ENCODE results near the gene HCN3.
"Not testable (repeated sequence)": the region's sequence is repeated elsewhere in the genome, so short reads cannot be mapped to it uniquely, and the experiment has no call there.

Gene HCN3

DNA sequence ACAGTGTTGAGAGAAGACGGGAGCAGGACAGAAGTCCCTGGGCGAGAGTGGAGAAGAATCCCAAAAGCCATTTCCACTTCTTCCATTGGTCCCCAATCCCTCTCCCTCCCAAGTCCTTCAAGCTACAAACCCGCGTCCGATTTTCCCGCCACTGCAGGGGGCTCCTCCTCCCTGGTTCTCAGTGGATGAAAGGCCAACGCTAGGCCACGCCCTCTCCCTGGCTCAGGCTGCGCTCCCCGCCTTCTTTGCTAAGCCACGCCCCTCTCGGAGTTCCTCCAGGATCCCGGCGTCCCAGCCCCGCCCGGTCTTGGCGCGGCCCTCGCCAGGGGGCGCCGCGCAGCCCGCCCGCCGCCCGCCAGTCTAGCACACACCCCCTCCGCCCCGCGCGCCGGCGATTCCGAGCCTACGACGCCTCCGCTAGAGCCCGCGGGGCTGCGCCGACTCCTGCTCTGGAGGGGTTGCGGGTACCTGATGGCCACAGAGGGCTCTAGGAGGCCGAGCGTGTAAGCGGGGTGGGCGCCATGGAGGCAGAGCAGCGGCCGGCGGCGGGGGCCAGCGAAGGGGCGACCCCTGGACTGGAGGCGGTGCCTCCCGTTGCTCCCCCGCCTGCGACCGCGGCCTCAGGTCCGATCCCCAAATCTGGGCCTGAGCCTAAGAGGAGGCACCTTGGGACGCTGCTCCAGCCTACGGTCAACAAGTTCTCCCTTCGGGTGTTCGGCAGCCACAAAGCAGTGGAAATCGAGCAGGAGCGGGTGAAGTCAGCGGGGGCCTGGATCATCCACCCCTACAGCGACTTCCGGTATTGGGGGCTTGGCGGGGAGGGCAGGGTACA lies at the start of gene HCN3:
TSS of gene HCN3 (plus strand) at position 394 of the 832 bp plus-strand sequence. CDS start at position 522, 128 bp downstream.
- H3K9me3 ChIP-seq (ENCODE audit: control insufficient read depth, low read length): no peaks in the 10 kb centered on the region
- no peaks in the 10 kb centered on the region for H3K27me3 ChIP-seq (replicated peaks; ENCODE audit: control insufficient read depth, insufficient read depth, low read length)
- peak within 1 kb of the TSS; percentile 84 for H3K9ac ChIP-seq (ENCODE audit: low read length)

DNA sequence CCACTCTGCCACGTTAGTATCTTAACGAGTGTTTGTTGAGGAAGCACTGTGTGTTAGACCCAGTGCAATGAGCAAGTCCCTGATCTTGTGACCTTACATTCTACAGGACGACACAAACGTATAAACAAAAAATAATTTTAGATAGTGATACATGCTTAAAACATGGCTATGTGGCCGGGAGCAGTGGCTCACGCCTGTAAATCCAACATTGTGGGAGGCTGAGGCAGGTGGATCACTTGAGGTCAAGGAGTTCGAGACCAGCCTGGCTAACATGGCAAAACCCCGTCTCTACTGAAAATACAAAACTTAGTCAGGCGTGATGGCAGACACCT lies 49.2 kb upstream of the HCN3 start:
- H3K4me3 ChIP-seq (ENCODE audit: low read length): peak overlapping the region; percentile 92
- no peak for DNase-seq (ENCODE audit: low read depth)

More for the DNA sequence above, at the start of gene HCN3:
- Histone ChIP-seq H3K4me1 (ENCODE audit: control insufficient read depth, insufficient read depth, low read length) (peaks cover 11% of the 10 kb centered on the region), H3K36me3 (ENCODE audit: control insufficient read depth, insufficient read depth, low read length, severe bottlenecking) (no peaks in the 10 kb centered on the region), H3K4me3 (ENCODE audit: low read length) (peak within 1 kb of the TSS; percentile 84)
- peak; percentile 99 for DNase-seq (ENCODE audit: low read depth)

DNA sequence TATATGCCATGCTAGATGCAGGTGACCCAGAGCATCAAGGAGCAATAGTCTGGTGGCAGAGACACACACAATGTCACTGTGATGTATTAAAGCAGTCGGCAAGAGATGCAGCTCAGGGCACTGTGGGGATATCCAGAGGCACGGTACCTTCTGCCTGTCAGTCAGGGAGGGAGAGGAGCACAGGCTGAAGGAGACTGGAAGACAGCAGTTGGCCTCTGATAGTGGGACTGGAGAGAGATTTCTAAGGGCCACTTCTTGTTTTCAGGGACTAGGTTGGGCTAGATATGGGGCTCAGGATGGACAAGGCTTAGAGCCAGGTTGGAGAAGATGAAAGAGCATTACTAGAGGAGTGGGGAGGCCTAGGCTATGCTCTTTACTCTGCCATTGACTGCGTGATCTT lies 46.0 kb upstream of the HCN3 start:
- H3K9me3 ChIP-seq (ENCODE audit: control insufficient read depth, low read length); H3K4me3 ChIP-seq (ENCODE audit: low read length); DNase-seq (ENCODE audit: low read depth); H3K27me3 ChIP-seq (replicated peaks; ENCODE audit: control insufficient read depth, insufficient read depth, low read length); H3K36me3 ChIP-seq (ENCODE audit: control insufficient read depth, insufficient read depth, low read length, severe bottlenecking): not testable (repeated sequence)
- Histone ChIP-seq H3K9ac (ENCODE audit: low read length) (peak overlapping the region; percentile 25), H3K4me1 (ENCODE audit: control insufficient read depth, insufficient read depth, low read length) (peaks cover 22% of the 10 kb centered on the region)

More for the DNA sequence above, 49.2 kb upstream of the HCN3 start:
- Histone ChIP-seq H3K9ac (ENCODE audit: low read length) (peak overlapping the region; percentile 95), H3K36me3 (ENCODE audit: control insufficient read depth, insufficient read depth, low read length, severe bottlenecking) (no peaks in the 10 kb centered on the region), H3K27me3 (replicated peaks; ENCODE audit: control insufficient read depth, insufficient read depth, low read length) (no peaks in the 10 kb centered on the region), H3K9me3 (ENCODE audit: control insufficient read depth, low read length) (no peaks in the 10 kb centered on the region), H3K4me1 (ENCODE audit: control insufficient read depth, insufficient read depth, low read length) (peaks cover 48% of the 10 kb centered on the region)

DNA sequence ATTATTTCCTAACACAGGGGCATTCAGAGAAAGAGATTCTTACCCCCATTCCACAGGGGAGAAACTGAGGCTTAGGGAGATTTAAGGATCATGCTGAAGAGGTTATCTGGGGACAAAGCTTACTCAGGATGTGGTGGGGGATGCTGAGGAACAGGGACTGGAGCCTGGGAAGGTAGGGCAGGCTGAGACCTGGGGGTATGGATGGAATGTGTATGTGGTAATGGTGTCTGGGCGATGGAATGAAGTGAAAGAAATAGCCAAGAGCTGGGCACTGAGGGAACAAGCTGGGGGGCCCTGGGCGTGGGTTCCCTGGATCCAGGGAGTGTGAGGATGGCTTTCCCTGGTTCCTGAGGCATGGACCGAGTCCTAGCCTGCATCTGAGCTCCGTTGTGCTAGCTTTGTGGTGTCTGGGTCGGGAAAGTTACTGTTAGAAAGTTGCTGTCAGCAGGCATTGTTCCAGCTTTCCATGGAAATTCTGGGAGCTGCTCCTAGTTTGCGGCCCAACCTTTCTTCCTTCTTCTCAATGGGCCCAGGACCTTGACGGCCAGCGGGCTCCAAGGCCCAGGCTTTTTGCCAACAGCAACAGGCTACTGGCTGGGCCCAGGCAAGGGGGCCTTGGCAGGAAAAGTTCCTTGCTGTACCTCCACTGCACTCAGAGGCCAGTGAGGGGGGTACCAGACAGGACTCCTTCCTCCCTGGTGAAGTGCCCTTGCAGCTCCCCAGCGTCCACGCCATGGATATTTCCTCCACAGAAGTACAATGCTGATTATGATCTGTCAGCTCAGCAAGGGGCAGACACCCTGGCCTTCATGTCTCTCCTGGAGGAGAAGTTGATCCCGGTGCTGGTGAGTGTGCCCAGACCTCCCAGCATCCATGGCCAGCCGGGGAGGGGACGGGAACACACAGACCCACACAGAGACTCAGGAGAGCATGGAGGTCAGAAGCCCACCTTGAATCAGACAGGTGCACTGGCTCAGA lies 45.0 kb upstream of the HCN3 start:
- DNase-seq (ENCODE audit: low read depth): peak; percentile 48
- H3K9me3 ChIP-seq (ENCODE audit: control insufficient read depth, low read length); H3K4me3 ChIP-seq (ENCODE audit: low read length); H3K27me3 ChIP-seq (replicated peaks; ENCODE audit: control insufficient read depth, insufficient read depth, low read length): not testable (repeated sequence)
- peaks cover 14% of the 10 kb centered on the region for H3K36me3 ChIP-seq (ENCODE audit: control insufficient read depth, insufficient read depth, low read length, severe bottlenecking)
- H3K4me1 ChIP-seq (ENCODE audit: control insufficient read depth, insufficient read depth, low read length): peaks cover 15% of the 10 kb centered on the region
- peak overlapping the region; percentile 42 for H3K9ac ChIP-seq (ENCODE audit: low read length)

DNA sequence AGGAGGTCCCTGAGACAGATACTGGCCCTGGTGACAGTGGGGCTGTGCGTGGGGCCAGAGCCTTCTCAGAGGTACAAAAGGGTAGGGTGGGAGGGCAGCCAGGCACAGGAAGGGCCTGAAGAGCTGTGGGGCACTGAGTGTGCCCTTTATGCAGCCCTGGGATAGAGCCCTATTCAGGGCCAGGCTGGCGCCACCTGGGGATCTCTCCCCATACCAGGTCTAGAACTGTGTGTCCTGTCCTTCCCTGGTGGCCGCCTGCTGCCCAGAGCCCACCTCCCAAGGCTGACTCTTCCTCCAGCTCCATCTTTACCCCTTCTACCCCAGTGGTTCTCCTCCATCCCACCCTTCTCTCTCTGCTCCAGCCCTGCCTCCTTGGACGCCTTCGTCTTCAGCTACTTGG lies 43.8 kb upstream of the HCN3 start:
- DNase-seq (ENCODE audit: low read depth); H3K4me3 ChIP-seq (ENCODE audit: low read length); H3K9ac ChIP-seq (ENCODE audit: low read length); H3K9me3 ChIP-seq (ENCODE audit: control insufficient read depth, low read length); H3K27me3 ChIP-seq (replicated peaks; ENCODE audit: control insufficient read depth, insufficient read depth, low read length); H3K4me1 ChIP-seq (ENCODE audit: control insufficient read depth, insufficient read depth, low read length): not testable (repeated sequence)
- H3K36me3 ChIP-seq (ENCODE audit: control insufficient read depth, insufficient read depth, low read length, severe bottlenecking): peaks cover 22% of the 10 kb centered on the region

DNA sequence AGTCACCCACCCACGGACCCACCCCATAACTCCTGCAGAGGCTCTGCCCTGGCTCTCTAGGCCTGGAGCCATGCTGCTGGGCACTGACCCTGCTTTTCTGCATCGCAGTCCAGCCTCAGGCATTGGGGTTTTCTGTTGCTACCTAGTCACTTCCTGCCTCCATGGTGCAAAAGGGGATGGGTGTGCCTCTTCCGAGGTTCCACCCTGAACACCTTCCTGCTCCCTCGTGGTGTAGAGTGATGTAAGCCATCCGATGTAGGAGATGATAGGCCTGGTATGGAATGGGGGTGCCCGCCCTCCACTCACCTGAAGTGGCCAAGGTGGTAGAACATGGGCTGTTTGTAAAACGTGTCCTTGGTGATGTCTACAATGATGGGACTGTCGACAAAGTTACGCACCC lies 41.9 kb upstream of the HCN3 start:
- H3K9me3 ChIP-seq (ENCODE audit: control insufficient read depth, low read length); H3K27me3 ChIP-seq (replicated peaks; ENCODE audit: control insufficient read depth, insufficient read depth, low read length); H3K9ac ChIP-seq (ENCODE audit: low read length); H3K4me3 ChIP-seq (ENCODE audit: low read length); DNase-seq (ENCODE audit: low read depth): not testable (repeated sequence)
- Histone ChIP-seq H3K4me1 (ENCODE audit: control insufficient read depth, insufficient read depth, low read length) (peaks cover 10% of the 10 kb centered on the region), H3K36me3 (ENCODE audit: control insufficient read depth, insufficient read depth, low read length, severe bottlenecking) (peaks cover 27% of the 10 kb centered on the region)

DNA sequence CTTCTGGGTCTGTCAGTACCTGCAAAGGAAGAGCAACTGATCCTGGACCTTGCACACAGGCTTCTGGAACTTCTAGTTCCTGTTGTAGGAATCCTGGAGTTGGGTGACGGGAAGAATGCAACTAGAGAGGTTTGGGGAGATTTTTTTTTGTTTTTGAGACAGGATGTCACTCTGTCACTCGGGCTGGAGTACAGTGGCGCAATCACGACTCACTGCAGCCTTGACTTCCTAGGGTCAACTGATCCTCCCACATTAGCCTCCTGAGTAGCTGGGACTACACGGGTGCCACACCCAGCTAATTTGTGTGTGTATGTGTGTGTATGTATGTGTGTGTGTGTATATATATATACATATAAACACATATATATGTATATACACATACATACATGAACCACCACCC lies 40.8 kb upstream of the HCN3 start:
- Histone ChIP-seq H3K36me3 (ENCODE audit: control insufficient read depth, insufficient read depth, low read length, severe bottlenecking) (peaks cover 27% of the 10 kb centered on the region), H3K27me3 (replicated peaks; ENCODE audit: control insufficient read depth, insufficient read depth, low read length) (no peaks in the 10 kb centered on the region), H3K4me1 (ENCODE audit: control insufficient read depth, insufficient read depth, low read length) (peaks cover 14% of the 10 kb centered on the region), H3K4me3 (ENCODE audit: low read length) (no peak overlapping the region), H3K9me3 (ENCODE audit: control insufficient read depth, low read length) (no peaks in the 10 kb centered on the region), H3K9ac (ENCODE audit: low read length) (no peak overlapping the region)
- no peak for DNase-seq (ENCODE audit: low read depth)

DNA sequence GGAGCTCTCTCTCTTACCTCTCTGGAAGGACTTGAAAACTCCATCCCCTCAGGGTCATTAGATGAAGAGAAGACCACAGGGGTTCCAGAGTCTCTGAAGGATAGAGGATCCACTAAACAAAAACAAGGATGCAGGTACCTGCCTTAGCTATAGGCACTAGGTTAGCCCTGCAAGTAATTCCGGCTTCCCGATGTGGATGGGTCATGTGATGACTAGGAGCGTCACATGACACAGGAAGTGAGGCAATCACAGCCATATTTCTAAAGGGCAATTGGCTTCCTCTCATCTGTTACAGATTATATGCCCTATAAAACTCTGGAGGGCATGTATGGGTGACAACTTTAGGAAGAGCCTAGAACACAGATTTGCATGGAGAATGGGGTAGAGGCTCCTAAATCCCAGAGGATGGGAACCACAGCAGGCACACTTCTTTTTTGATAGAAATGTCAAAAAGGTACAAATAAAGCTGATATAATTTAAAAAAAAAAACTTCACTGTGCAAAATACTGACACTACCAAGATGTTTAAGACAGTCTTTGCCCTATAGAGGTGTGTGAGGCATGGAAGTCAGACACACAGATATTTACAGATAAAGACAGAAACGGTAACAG lies 36.1 kb upstream of the HCN3 start:
- no peaks in the 10 kb centered on the region for H3K27me3 ChIP-seq (replicated peaks; ENCODE audit: control insufficient read depth, insufficient read depth, low read length)
- peak; percentile 93 for DNase-seq (ENCODE audit: low read depth)
- peak overlapping the region; percentile 81 for H3K9ac ChIP-seq (ENCODE audit: low read length)
- H3K9me3 ChIP-seq (ENCODE audit: control insufficient read depth, low read length): no peaks in the 10 kb centered on the region
- H3K4me3 ChIP-seq (ENCODE audit: low read length): peak overlapping the region; percentile 83
- H3K36me3 ChIP-seq (ENCODE audit: control insufficient read depth, insufficient read depth, low read length, severe bottlenecking): peaks cover 20% of the 10 kb centered on the region
- H3K4me1 ChIP-seq (ENCODE audit: control insufficient read depth, insufficient read depth, low read length): peaks cover 20% of the 10 kb centered on the region

DNA sequence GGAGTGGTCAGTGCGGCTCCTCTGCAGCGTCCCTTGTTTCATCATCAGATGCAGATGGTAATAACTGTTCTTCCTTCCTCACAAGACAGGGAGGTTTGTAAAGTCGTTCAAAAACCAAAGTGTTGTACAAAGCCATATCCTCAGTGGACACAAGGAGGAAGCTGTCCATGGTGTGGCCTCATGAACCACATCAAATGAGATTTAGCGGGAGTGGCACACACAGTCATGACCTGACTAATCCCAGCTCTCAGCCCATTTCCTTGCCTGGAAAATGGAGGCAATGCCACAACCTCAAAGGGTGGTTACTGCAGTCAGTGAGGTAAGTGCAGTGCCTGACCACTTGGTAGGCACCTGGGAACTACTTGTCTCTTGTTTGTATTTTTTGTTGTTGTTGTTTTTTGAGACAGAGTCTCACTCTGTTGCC lies 35.4 kb upstream of the HCN3 start:
- H3K9ac ChIP-seq (ENCODE audit: low read length): no peak overlapping the region
- no peaks in the 10 kb centered on the region for H3K27me3 ChIP-seq (replicated peaks; ENCODE audit: control insufficient read depth, insufficient read depth, low read length)
- peaks cover 20% of the 10 kb centered on the region for H3K4me1 ChIP-seq (ENCODE audit: control insufficient read depth, insufficient read depth, low read length)
- H3K36me3 ChIP-seq (ENCODE audit: control insufficient read depth, insufficient read depth, low read length, severe bottlenecking): peaks cover 23% of the 10 kb centered on the region
- DNase-seq (ENCODE audit: low read depth): no peak
- no peaks in the 10 kb centered on the region for H3K9me3 ChIP-seq (ENCODE audit: control insufficient read depth, low read length)
- no peak overlapping the region for H3K4me3 ChIP-seq (ENCODE audit: low read length)

DNA sequence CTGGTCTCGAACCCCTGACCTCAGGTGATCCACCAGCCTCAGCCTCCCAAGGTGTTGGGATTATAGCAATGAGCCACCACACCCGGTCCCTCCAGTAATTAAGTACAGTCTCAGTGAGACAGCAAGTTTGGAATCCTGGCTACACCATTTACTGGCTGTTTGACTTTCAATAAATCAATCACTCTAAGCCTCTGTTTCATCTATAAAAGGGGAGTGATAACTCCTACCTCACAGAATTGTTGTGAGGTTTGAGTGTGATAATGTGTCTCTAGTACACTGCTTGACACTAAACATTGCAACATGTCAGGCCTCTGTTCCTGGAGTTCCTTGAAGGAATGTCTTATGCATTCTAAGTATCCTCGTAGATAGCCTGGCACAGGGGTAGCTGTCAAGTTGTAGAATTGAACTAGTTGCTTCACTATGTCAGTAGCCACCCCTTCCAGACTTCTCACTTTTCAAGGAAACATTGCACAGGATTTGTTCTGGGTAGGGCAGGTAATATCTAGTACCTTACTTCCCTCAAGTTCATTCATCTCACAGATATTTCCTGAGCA lies 34.4 kb upstream of the HCN3 start:
- H3K36me3 ChIP-seq (ENCODE audit: control insufficient read depth, insufficient read depth, low read length, severe bottlenecking): peaks cover 24% of the 10 kb centered on the region
- no peaks in the 10 kb centered on the region for H3K9me3 ChIP-seq (ENCODE audit: control insufficient read depth, low read length)
- peak overlapping the region; percentile 81 for H3K4me3 ChIP-seq (ENCODE audit: low read length)
- no peaks in the 10 kb centered on the region for H3K27me3 ChIP-seq (replicated peaks; ENCODE audit: control insufficient read depth, insufficient read depth, low read length)
- peaks cover 20% of the 10 kb centered on the region for H3K4me1 ChIP-seq (ENCODE audit: control insufficient read depth, insufficient read depth, low read length)
- peak overlapping the region; percentile 80 for H3K9ac ChIP-seq (ENCODE audit: low read length)
- no peak for DNase-seq (ENCODE audit: low read depth)

Data from adipocyte (in vitro differentiated cells).